Activated CD8-positive, alpha-beta T cell treated with anti-CD3 and anti-CD28 coated beads for 36 hours (primary cell): ENCODE measurements around the gene CCL25. TPM values are rescaled to one million over a fixed set of nuclear protein-coding genes. Genes with fewer than 3 reads are reported as not detected.
"Not testable (repeated sequence)": the region's sequence is repeated elsewhere in the genome, so short reads cannot be mapped to it uniquely, and the experiment has no call there.

ENCODE experiments used
- ATAC-seq: fragments of 200-7000 bp; cut with Tn5 transposase; one replicate; pipeline ENCODE4 v1.10.0; 2021; ENCODE audit warnings: mild to moderate bottlenecking, moderate library complexity
- CTCF ChIA-PET: fragments of 350-600 bp; sonication (Branson Sonifier 250); formaldehyde crosslinking; loops from one replicate; lab custom pipeline; 2021; ENCODE audit warnings: antibody characterized with exemption; lab: Charles Lee
- POLR2A ChIA-PET: fragments of 350-600 bp; sonication (Branson Sonifier 250); formaldehyde crosslinking; loops from one replicate; lab custom pipeline; 2021; ENCODE audit warnings: antibody characterized with exemption; lab: Charles Lee
- DNase-seq: peaks from one replicate; pipeline ENCODE4 v3.0.0-alpha.2; 2020
- H3K27ac Mint-ChIP-seq: one replicate; pipeline ENCODE4 v1.8.0; 2021; ENCODE audit warnings: mild to moderate bottlenecking, mixed read lengths
- H3K27me3 Mint-ChIP-seq: one replicate; pipeline ENCODE4 v1.8.0; 2021; ENCODE audit warnings: mixed read lengths
- H3K36me3 Mint-ChIP-seq: one replicate; pipeline ENCODE4 v1.8.0; 2021; ENCODE audit warnings: low read depth, mixed read lengths
- H3K4me1 Mint-ChIP-seq: one replicate; pipeline ENCODE4 v1.8.0; 2021; ENCODE audit warnings: low read depth, mixed read lengths
- H3K4me3 Mint-ChIP-seq: one replicate; pipeline ENCODE4 v1.8.0; 2021; ENCODE audit warnings: mild to moderate bottlenecking, moderate library complexity, mixed read lengths
- H3K9me3 Mint-ChIP-seq: one replicate; pipeline ENCODE4 v1.8.0; 2021; ENCODE audit warnings: mixed read lengths
- intact Hi-C: fragments of 100-400 bp; cut with micrococcal nuclease; formaldehyde crosslinking; loops from one replicate; pipeline ENCODE4 v1.10.0; 2022
- total RNA-seq, 2 experiments: library from RNA; stranded (reverse); gene quantifications; one replicate each; pipeline ENCODE4 v1.2.3, GENCODE V29; 2021
- TF ChIP-seq, protein P1 (sequence below): fragments of 200-600 bp; IDR thresholded peaks from one replicate; pipeline ENCODE4 v1.8.0; 2022; ENCODE audit warnings: antibody characterized with exemption, mild to moderate bottlenecking

CCL25 gene
- total RNA-seq, 2 experiments from 2014 or later: 0.29 TPM; not detected in 1

GRCh38 chr19:8025316-8025715, 27.2 kb upstream of the CCL25 start:
- no peak overlapping the region for H3K4me3 Mint-ChIP-seq
- TF ChIP-seq, protein P1, sequence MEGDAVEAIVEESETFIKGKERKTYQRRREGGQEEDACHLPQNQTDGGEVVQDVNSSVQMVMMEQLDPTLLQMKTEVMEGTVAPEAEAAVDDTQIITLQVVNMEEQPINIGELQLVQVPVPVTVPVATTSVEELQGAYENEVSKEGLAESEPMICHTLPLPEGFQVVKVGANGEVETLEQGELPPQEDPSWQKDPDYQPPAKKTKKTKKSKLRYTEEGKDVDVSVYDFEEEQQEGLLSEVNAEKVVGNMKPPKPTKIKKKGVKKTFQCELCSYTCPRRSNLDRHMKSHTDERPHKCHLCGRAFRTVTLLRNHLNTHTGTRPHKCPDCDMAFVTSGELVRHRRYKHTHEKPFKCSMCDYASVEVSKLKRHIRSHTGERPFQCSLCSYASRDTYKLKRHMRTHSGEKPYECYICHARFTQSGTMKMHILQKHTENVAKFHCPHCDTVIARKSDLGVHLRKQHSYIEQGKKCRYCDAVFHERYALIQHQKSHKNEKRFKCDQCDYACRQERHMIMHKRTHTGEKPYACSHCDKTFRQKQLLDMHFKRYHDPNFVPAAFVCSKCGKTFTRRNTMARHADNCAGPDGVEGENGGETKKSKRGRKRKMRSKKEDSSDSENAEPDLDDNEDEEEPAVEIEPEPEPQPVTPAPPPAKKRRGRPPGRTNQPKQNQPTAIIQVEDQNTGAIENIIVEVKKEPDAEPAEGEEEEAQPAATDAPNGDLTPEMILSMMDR: no peak
- ATAC-seq (no peak), DNase-seq (no peak)
- intact Hi-C loops: no loop called here
- no peaks in the 10 kb centered on the region for H3K9me3 Mint-ChIP-seq
- POLR2A ChIA-PET: no interaction called here
- H3K36me3 Mint-ChIP-seq: no peaks in the 10 kb centered on the region
- no peaks in the 10 kb centered on the region for H3K27me3 Mint-ChIP-seq
- no peaks in the 10 kb centered on the region for H3K4me1 Mint-ChIP-seq
- CTCF ChIA-PET: no interaction called here
- no peak overlapping the region for H3K27ac Mint-ChIP-seq

DNA sequence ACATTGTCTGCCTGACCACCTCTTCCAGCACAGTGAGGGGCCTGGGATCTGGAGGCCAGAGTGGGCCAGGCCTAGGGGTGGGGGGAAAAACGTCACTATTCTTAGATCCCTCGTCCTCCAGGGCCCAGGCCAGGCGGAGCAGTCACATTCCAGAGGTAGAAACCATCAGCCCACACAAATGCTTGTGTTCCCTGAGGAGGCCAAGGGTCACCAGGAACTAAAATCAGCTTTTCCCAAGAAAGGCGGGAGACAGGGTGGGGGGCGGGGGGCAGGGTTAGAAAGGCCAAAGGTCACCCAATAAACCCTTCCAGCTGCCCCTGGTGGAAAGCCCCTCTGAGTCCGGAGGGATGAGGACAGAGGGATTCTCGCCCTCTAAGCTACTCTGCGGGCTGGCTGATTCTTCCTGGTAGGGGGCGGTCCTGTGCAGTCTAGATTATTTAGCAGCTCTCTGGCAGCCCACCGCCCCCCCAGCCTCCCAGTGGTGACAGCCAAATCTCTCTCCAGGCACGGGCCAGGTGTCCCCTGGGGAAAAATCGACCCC, 23.5 kb upstream of the CCL25 start:
- ChIA-PET POLR2A (no interaction called here), CTCF (interaction anchor here (0.6 to 1.2 kb wide), 3 partner anchors 11 to 40 kb away, joined by 3 read pairs; no protein-coding TSS in a partner anchor)
- H3K4me1 Mint-ChIP-seq: no peaks in the 10 kb centered on the region
- no peaks in the 10 kb centered on the region for H3K36me3 Mint-ChIP-seq
- H3K27ac Mint-ChIP-seq: no peak overlapping the region
- ATAC-seq (no peak), DNase-seq (no peak)
- intact Hi-C loops: no loop called here
- H3K4me3 Mint-ChIP-seq: no peak overlapping the region
- H3K9me3 Mint-ChIP-seq: no peaks in the 10 kb centered on the region
- TF ChIP-seq, protein P1: no peak
- no peaks in the 10 kb centered on the region for H3K27me3 Mint-ChIP-seq

DNA sequence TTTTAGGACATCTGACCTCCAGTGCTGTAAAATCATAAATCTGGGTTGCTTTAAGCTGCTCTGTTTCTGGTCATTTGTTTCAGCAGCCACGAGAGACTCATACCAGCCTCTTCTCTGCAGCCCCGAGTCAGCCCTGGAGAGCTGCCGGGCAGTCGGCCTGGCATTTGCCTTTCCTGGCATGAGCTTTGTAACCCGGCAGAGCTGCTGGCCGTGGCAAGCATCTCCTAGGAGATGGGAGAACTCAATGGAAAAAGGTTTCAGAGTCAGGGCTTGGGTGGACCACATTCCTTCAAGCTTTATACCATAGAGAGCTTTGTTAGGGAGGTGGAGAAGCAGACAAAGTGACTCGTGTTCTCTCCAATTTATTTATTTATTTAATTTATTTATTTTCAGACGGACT, 21.6 kb upstream of the CCL25 start:
- intact Hi-C loops: no loop called here
- Mint-ChIP-seq H3K27me3 (no peaks in the 10 kb centered on the region), H3K27ac (no peak overlapping the region), H3K9me3 (no peaks in the 10 kb centered on the region), H3K4me1 (no peaks in the 10 kb centered on the region), H3K36me3 (no peaks in the 10 kb centered on the region), H3K4me3 (no peak overlapping the region)
- POLR2A ChIA-PET: interaction anchor here (0.5 to 1.2 kb wide), 2 partner anchors 16 to 42 kb away, joined by 3 read pairs; no protein-coding TSS in a partner anchor
- CTCF ChIA-PET: interaction anchor here (1.7 kb wide), 1 partner anchor 60 kb away, joined by 9 read pairs; no protein-coding TSS in a partner anchor
- DNase-seq (no peak), ATAC-seq (no peak)
- TF ChIP-seq, protein P1: no peak

- H3K36me3 Mint-ChIP-seq, ATAC-seq, H3K4me1 Mint-ChIP-seq, POLR2A ChIA-PET, intact Hi-C loops, DNase-seq, CTCF ChIA-PET, H3K9me3 Mint-ChIP-seq, H3K27me3 Mint-ChIP-seq, H3K27ac Mint-ChIP-seq, H3K4me3 Mint-ChIP-seq: not testable (repeated sequence)
Measured at GRCh38 chr19:8033287-8034177, 19.0 kb upstream of the CCL25 start.

GRCh38 chr19:8034178-8034525, 18.4 kb upstream of the CCL25 start:
- TF ChIP-seq, protein P1: no peak
- CTCF ChIA-PET: no interaction called here
- ATAC-seq (no peak), DNase-seq (no peak)
- no peak overlapping the region for H3K27ac Mint-ChIP-seq
- no peaks in the 10 kb centered on the region for H3K36me3 Mint-ChIP-seq
- H3K4me1 Mint-ChIP-seq: no peaks in the 10 kb centered on the region
- no peaks in the 10 kb centered on the region for H3K9me3 Mint-ChIP-seq
- intact Hi-C loops: no loop called here
- no peaks in the 10 kb centered on the region for H3K27me3 Mint-ChIP-seq
- POLR2A ChIA-PET: no interaction called here
- no peak overlapping the region for H3K4me3 Mint-ChIP-seq
